Neural crest cell (in vitro differentiated cells): ENCODE measurements around the gene GYPA. TPM values are rescaled to one million over a fixed set of nuclear protein-coding genes. Genes with fewer than 3 reads are reported as not detected.
"Not testable (repeated sequence)": the region's sequence is repeated elsewhere in the genome, so short reads cannot be mapped to it uniquely, and the experiment has no call there.

ENCODE experiments used
- DNase-seq: peaks from one replicate; pipeline ENCODE4 v3.0.0; 2021; ENCODE audit warnings: low read depth, mixed read lengths, low spot score
- H3K27ac Mint-ChIP-seq: one replicate; pipeline ENCODE4 v1.8.0; 2021; ENCODE audit warnings: mild to moderate bottlenecking, mixed read lengths; ENCODE audit not compliant: unreplicated experiment
- H3K27me3 Mint-ChIP-seq: 2 replicates; pipeline ENCODE4 v1.8.0; 2021; ENCODE audit warnings: low read depth, mild to moderate bottlenecking, mixed read lengths
- H3K36me3 Mint-ChIP-seq: 2 replicates; pipeline ENCODE4 v1.8.0; 2021; ENCODE audit warnings: low read depth, mild to moderate bottlenecking, mixed read lengths
- H3K4me1 Mint-ChIP-seq: 2 replicates; pipeline ENCODE4 v1.8.0; 2021; ENCODE audit warnings: mixed read lengths
- H3K4me3 Mint-ChIP-seq: one replicate; pipeline ENCODE4 v1.8.0; 2021; ENCODE audit warnings: mild to moderate bottlenecking, mixed read lengths
- H3K9me3 Mint-ChIP-seq: 2 replicates; pipeline ENCODE4 v1.8.0; 2021; ENCODE audit warnings: mixed read lengths
- CTCF ChIP-seq: fragments of 200-600 bp; sonication (generic); conservative IDR thresholded peaks from 2 replicates; pipeline ENCODE4 v1.5.0; 2021; ENCODE audit warnings: antibody characterized with exemption, mild to moderate bottlenecking
- total RNA-seq: library from RNA; stranded (reverse); gene quantifications from 2 replicates; pipeline ENCODE4 v1.2.1, GENCODE V29; 2021

GYPA gene
- total RNA-seq, 1 donor from 2014 or later, result not detected

GRCh38 chr4:144169211-144169610 is 28.7 kb upstream of the GYPA start:
- no peak for TF ChIP-seq CTCF
- Mint-ChIP-seq H3K36me3 (no peaks in the 10 kb centered on the region), H3K4me1 (no peaks in the 10 kb centered on the region), H3K4me3 (no peak overlapping the region), H3K27ac (no peak overlapping the region), H3K9me3 (no peaks in the 10 kb centered on the region), H3K27me3 (peaks cover 3% of the 10 kb centered on the region)
- DNase-seq, result no peak

- Mint-ChIP-seq H3K4me3 (no peak overlapping the region), H3K36me3 (peaks cover 3% of the 10 kb centered on the region), H3K27ac (no peak overlapping the region), H3K4me1 (no peaks in the 10 kb centered on the region), H3K9me3 (peaks cover 3% of the 10 kb centered on the region), H3K27me3 (no peaks in the 10 kb centered on the region)
- no peak for DNase-seq
- TF ChIP-seq CTCF, result no peak
Measured at GRCh38 chr4:144154044-144154443, 13.5 kb upstream of the GYPA start.

GRCh38 chr4:144142690-144143326 is 2.3 kb upstream of the GYPA start:
- H3K27ac Mint-ChIP-seq, DNase-seq, H3K27me3 Mint-ChIP-seq, H3K4me1 Mint-ChIP-seq, H3K36me3 Mint-ChIP-seq, H3K4me3 Mint-ChIP-seq, H3K9me3 Mint-ChIP-seq: not testable (repeated sequence)
- TF ChIP-seq CTCF, result peak; percentile 76

- no peaks in the 10 kb centered on the region for H3K27me3 Mint-ChIP-seq
- no peaks in the 10 kb centered on the region for H3K36me3 Mint-ChIP-seq
- H3K4me3 Mint-ChIP-seq, result no peak overlapping the region
- no peak overlapping the region for H3K27ac Mint-ChIP-seq
- DNase-seq, result no peak
- H3K9me3 Mint-ChIP-seq, result no peaks in the 10 kb centered on the region
- TF ChIP-seq CTCF, result no peak
- H3K4me1 Mint-ChIP-seq, result no peaks in the 10 kb centered on the region
Measured at GRCh38 chr4:144141493-144141892, 975 bp upstream of the GYPA start.

- DNase-seq, H3K9me3 Mint-ChIP-seq, H3K27ac Mint-ChIP-seq, H3K4me3 Mint-ChIP-seq, H3K4me1 Mint-ChIP-seq, H3K27me3 Mint-ChIP-seq, H3K36me3 Mint-ChIP-seq: not testable (repeated sequence)
Measured at GRCh38 chr4:144139991-144140390, 527 bp downstream of the GYPA start.

GRCh38 chr4:144139547-144139946 is 971 bp downstream of the GYPA start:
- DNase-seq, H3K27ac Mint-ChIP-seq, H3K4me1 Mint-ChIP-seq, H3K27me3 Mint-ChIP-seq, H3K4me3 Mint-ChIP-seq, H3K9me3 Mint-ChIP-seq, H3K36me3 Mint-ChIP-seq: not testable (repeated sequence)

- H3K36me3 Mint-ChIP-seq, H3K27ac Mint-ChIP-seq, DNase-seq, H3K27me3 Mint-ChIP-seq, H3K9me3 Mint-ChIP-seq, H3K4me3 Mint-ChIP-seq, H3K4me1 Mint-ChIP-seq: not testable (repeated sequence)
Measured at GRCh38 chr4:144138239-144138638, 2.3 kb downstream of the GYPA start.

GRCh38 chr4:144137137-144137931 is 3.2 kb downstream of the GYPA start:
- not testable (repeated sequence) for H3K4me3 Mint-ChIP-seq, DNase-seq, H3K36me3 Mint-ChIP-seq, H3K9me3 Mint-ChIP-seq, H3K27me3 Mint-ChIP-seq, H3K4me1 Mint-ChIP-seq, H3K27ac Mint-ChIP-seq

GRCh38 chr4:144136189-144136588 is 4.3 kb downstream of the GYPA start:
- H3K36me3 Mint-ChIP-seq, H3K27me3 Mint-ChIP-seq, H3K27ac Mint-ChIP-seq, H3K4me3 Mint-ChIP-seq, H3K4me1 Mint-ChIP-seq, H3K9me3 Mint-ChIP-seq, DNase-seq: not testable (repeated sequence)

GRCh38 chr4:144130167-144130566 is 10.4 kb downstream of the GYPA start:
- not testable (repeated sequence) for H3K36me3 Mint-ChIP-seq, H3K4me3 Mint-ChIP-seq, H3K4me1 Mint-ChIP-seq, DNase-seq, H3K9me3 Mint-ChIP-seq, H3K27ac Mint-ChIP-seq, H3K27me3 Mint-ChIP-seq
